ENCODE measurements around the gene BCAT1. TPM values are rescaled to one million over a fixed set of nuclear protein-coding genes. Genes with fewer than 3 reads are reported as not detected.

The BCAT1 gene
- total RNA-seq, 2 donors from 2014 or later, result 3.4 to 13.1 TPM

DNA sequence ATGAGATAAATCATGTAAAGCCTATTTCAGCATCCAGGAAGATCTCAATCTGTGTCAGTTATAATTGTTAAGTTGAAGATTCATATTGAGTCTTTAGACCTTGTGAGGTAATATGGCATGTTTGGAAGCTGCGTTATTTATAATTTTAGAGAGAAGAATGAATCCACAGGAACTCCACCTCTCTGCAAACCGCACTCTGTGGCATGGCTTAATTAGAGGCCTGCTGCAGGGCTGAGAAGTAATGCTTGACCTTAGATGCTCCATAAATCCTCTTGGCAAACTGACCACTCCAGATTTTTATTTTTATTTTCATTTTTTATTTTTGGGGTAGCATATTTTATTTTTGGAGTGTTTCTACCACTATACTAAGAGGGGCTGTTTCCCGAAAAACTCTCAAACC, 28.8 kb downstream of the BCAT1 start:
- Histone ChIP-seq H3K27me3 (no peaks in the 10 kb centered on the region), H3K36me3 (no peaks in the 10 kb centered on the region), H3K4me1 (no peaks in the 10 kb centered on the region), H3K4me3 (no peak overlapping the region), H3K9me3 (no peaks in the 10 kb centered on the region), H3K27ac (no peak overlapping the region)
- TF ChIP-seq, protein P1, sequence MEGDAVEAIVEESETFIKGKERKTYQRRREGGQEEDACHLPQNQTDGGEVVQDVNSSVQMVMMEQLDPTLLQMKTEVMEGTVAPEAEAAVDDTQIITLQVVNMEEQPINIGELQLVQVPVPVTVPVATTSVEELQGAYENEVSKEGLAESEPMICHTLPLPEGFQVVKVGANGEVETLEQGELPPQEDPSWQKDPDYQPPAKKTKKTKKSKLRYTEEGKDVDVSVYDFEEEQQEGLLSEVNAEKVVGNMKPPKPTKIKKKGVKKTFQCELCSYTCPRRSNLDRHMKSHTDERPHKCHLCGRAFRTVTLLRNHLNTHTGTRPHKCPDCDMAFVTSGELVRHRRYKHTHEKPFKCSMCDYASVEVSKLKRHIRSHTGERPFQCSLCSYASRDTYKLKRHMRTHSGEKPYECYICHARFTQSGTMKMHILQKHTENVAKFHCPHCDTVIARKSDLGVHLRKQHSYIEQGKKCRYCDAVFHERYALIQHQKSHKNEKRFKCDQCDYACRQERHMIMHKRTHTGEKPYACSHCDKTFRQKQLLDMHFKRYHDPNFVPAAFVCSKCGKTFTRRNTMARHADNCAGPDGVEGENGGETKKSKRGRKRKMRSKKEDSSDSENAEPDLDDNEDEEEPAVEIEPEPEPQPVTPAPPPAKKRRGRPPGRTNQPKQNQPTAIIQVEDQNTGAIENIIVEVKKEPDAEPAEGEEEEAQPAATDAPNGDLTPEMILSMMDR (IDR thresholded peaks at IDR 0.05), result no peak
- no peak for DNase-seq (ENCODE audit: low spot score)

DNA sequence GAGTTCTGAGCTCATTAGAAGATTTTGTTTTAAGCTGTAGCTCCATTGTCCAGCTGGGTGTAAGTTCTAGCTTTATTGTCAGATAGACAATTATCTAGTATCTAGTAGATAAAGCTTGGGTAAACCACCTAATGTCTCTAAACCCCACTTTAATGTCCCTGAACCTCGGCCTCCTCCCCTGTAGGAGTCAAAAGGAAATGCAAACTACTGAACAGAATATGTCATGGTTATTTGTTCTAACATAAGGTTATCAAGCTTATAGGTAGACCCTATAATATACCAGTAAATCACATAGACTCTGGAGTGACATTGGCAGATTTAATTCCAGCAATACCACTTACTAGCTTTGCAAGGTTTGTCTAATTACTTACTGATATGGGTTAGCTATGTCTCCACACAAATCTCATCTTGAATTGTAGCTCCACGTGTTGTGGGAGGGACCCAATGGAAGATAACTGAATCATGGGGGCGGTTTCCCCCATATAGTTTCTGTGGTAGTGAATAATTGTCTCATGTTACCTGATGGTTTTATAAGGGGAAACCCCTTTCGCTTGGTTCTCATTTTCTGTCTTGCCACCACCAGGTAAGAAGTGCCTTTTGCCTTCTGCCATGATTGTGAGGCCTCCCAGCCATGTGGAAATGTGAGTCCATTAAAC, 29.4 kb downstream of the BCAT1 start:
- H3K4me3 ChIP-seq, result no peak overlapping the region
- TF ChIP-seq, protein P1 (IDR thresholded peaks at IDR 0.05), result no peak

DNA sequence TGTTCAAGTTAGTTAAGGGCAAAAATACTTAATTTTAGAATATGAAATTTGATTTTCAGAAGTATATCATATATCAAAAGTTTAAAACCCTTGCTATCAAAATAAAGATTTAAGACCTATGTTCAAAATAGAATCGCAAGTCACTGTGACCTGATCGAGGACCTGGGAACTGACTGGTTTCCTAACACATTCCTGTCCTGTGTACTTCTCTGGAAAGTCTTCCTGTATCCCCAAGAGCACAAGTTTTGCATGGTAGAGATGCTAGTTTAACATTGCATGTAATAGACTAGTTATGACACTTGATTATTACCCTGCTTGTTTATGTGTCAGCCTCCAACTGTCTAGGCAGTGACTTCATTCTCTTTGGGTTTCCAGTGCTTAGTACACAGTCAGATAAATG, 30.3 kb downstream of the BCAT1 start:
- Histone ChIP-seq H3K36me3 (no peaks in the 10 kb centered on the region), H3K9me3 (no peaks in the 10 kb centered on the region)
- no peak for DNase-seq (ENCODE audit: low spot score)

More for the DNA sequence above, 29.4 kb downstream of the BCAT1 start:
- Histone ChIP-seq H3K4me1 (no peaks in the 10 kb centered on the region), H3K27ac (no peak overlapping the region), H3K27me3 (no peaks in the 10 kb centered on the region), H3K36me3 (no peaks in the 10 kb centered on the region), H3K9me3 (no peaks in the 10 kb centered on the region)
- DNase-seq (ENCODE audit: low spot score), result no peak

DNA sequence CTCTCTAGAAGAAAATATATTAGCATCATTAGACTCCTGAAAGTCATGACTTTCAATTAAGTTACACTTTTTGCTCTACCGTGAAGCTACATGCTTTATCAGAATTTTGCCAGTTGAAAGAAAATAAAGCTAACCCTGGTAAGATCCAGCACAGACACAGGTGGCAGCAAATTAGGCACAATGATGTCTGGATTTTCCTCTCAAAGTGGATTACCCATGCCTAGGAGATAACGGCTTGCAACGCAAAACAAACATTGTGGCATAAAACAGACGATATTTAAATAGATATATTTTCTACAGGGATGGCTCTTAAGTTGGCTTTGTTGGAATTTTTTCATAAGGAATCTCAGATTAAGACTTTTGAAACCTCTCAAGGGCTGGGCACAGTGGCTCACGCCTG, 33.4 kb downstream of the BCAT1 start:
- Histone ChIP-seq H3K4me3 (no peak overlapping the region), H3K27me3 (no peaks in the 10 kb centered on the region), H3K9me3 (no peaks in the 10 kb centered on the region), H3K4me1 (no peaks in the 10 kb centered on the region), H3K27ac (no peak overlapping the region), H3K36me3 (no peaks in the 10 kb centered on the region)
- TF ChIP-seq, protein P1 (IDR thresholded peaks at IDR 0.05), result no peak
- no peak for DNase-seq (ENCODE audit: low spot score)

More for the DNA sequence above, 30.3 kb downstream of the BCAT1 start:
- H3K4me1 ChIP-seq, result no peaks in the 10 kb centered on the region
- H3K4me3 ChIP-seq, result no peak overlapping the region
- TF ChIP-seq, protein P1 (IDR thresholded peaks at IDR 0.05), result no peak
- H3K27ac ChIP-seq, result no peak overlapping the region
- H3K27me3 ChIP-seq, result no peaks in the 10 kb centered on the region

DNA sequence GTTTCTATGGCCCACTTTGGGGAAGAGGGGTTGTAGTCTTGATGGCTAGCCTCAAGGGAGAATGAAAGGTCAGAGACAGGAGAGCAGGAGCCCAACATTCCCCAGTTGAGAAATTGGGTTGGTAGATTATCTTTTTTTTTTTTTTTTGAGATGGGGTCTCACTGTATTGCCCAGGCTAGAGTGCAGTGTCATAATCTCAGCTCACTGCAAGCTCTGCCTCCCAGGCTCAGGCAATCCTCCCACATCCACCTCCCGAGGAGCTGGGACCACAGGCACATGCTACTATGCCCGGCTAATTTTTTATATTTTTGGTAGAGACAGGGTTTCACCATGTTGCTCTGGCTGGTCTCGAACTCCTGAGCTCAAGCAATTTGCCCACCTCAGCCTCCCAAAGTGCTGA, 34.9 kb downstream of the BCAT1 start:
- TF ChIP-seq, protein P1 (IDR thresholded peaks at IDR 0.05), result no peak
- H3K4me1 ChIP-seq, result no peaks in the 10 kb centered on the region

DNA sequence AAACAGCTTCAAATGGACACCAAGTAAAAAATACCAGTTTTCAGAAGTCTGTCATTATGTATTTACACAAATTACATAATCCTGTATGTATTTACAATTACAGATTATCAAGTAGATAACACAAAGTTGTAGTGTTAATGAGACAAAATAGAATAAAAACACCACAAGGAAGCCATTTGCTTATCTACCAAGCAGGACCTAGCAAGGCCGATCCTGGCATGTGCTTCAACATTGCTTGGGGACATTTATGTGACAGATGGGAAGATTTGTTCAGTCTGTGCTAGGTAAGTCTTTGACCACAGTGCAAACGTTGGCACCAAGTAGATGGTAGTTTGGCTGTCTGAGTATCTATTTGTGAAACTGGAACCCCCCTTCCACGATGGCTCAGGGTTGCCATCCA, 35.8 kb downstream of the BCAT1 start:
- Histone ChIP-seq H3K27ac (no peak overlapping the region), H3K4me3 (no peak overlapping the region), H3K27me3 (no peaks in the 10 kb centered on the region), H3K4me1 (no peaks in the 10 kb centered on the region), H3K36me3 (no peaks in the 10 kb centered on the region), H3K9me3 (no peaks in the 10 kb centered on the region)
- TF ChIP-seq, protein P1 (IDR thresholded peaks at IDR 0.05), result no peak
- no peak for DNase-seq (ENCODE audit: low spot score)

More for the DNA sequence above, 34.9 kb downstream of the BCAT1 start:
- Histone ChIP-seq H3K36me3 (no peaks in the 10 kb centered on the region), H3K9me3 (no peaks in the 10 kb centered on the region), H3K4me3 (no peak overlapping the region), H3K27me3 (no peaks in the 10 kb centered on the region), H3K27ac (no peak overlapping the region)
- DNase-seq (ENCODE audit: low spot score), result no peak

Data from right atrium auricular region (tissue), 2 donors.